ENCODE results near the gene ATP6AP1. TPM values are rescaled to one million over a fixed set of nuclear protein-coding genes. Genes with fewer than 3 reads are reported as not detected.

The ATP6AP1 gene
- total and polyA plus RNA-seq, 2 of the 13 experiments (the other 11 are each of a cell fraction or from before 2014, with no cell fraction given) = 56.7 to 110 TPM

GRCh38 chrX:154401045-154401799 lies 27.3 kb upstream of the ATP6AP1 start (continued):
- TF ChIP-seq ZGPAT (CRISPR knock-in tag; IDR thresholded peaks at IDR 0.05) (peak; percentile 51; the same call in 1 of the 2 replicates), STAG1 (CRISPR knock-in tag; IDR thresholded peaks at IDR 0.05) (no peak), ZNF570 (CRISPR knock-in tag; IDR thresholded peaks at IDR 0.05; ENCODE audit: borderline replicate concordance) (no peak), ZUFSP (CRISPR knock-in tag; IDR thresholded peaks at IDR 0.05; ENCODE audit: borderline replicate concordance) (no peak), DBP (CRISPR knock-in tag; IDR thresholded peaks at IDR 0.05; ENCODE audit: not compliant biosample characterization) (no peak), ARNTL (CRISPR knock-in tag; IDR thresholded peaks at IDR 0.05) (peak; percentile 69), ZZZ3 (CRISPR knock-in tag; IDR thresholded peaks at IDR 0.05; ENCODE audit: borderline replicate concordance) (no peak), CCDC6 (CRISPR knock-in tag; IDR thresholded peaks at IDR 0.05) (0 out of 2 replicates have a peak, but pooled peaks have one; percentile 29), ZNF703 (CRISPR knock-in tag; IDR thresholded peaks at IDR 0.05; ENCODE audit: borderline replicate concordance) (no peak), NFIC (IDR thresholded peaks at IDR 0.05; ENCODE audit: low read length) (peak; percentile 58; the same call in 1 of the 2 replicates), ZNF772 (CRISPR knock-in tag; IDR thresholded peaks at IDR 0.05) (no peak), ZNF501 (CRISPR knock-in tag; IDR thresholded peaks at IDR 0.05) (peak; percentile 48; the same call in 1 of the 2 replicates), NR2F6 (IDR thresholded peaks at IDR 0.05) (no peak), NR2F6 (CRISPR knock-in tag; IDR thresholded peaks at IDR 0.05) (peak; percentile 23; the same call in 1 of the 2 replicates), ZNF367 (CRISPR knock-in tag; IDR thresholded peaks at IDR 0.05; ENCODE audit: borderline replicate concordance) (no peak), CCAR2 (optimal IDR thresholded peaks at IDR 0.05; ENCODE audit: low read depth, low read length) (no peak), HNF1B (CRISPR knock-in tag; IDR thresholded peaks at IDR 0.05) (peak; percentile 37; the same call in 1 of the 2 replicates), ZBTB3 (CRISPR knock-in tag; IDR thresholded peaks at IDR 0.05; ENCODE audit: borderline replicate concordance, low read depth) (no peak), ZNF766 (CRISPR knock-in tag; IDR thresholded peaks at IDR 0.05; ENCODE audit: borderline replicate concordance) (no peak), POLR2A (IDR thresholded peaks at IDR 0.05; ENCODE audit: insufficient read depth in 1 of 2, low read depth in 2 of 2, low read length in 2 of 2) (peak in 1 of 2 experiments; percentile 92; a peak in 2 of 4 replicates), KMT2A (CRISPR knock-in tag; IDR thresholded peaks at IDR 0.05) (no peak), ZNF672 (CRISPR knock-in tag; IDR thresholded peaks at IDR 0.05) (no peak), PATZ1 (CRISPR knock-in tag; IDR thresholded peaks at IDR 0.05) (peak; percentile 81)
